ENCODE data around the gene PCDHGA9.

DNA sequence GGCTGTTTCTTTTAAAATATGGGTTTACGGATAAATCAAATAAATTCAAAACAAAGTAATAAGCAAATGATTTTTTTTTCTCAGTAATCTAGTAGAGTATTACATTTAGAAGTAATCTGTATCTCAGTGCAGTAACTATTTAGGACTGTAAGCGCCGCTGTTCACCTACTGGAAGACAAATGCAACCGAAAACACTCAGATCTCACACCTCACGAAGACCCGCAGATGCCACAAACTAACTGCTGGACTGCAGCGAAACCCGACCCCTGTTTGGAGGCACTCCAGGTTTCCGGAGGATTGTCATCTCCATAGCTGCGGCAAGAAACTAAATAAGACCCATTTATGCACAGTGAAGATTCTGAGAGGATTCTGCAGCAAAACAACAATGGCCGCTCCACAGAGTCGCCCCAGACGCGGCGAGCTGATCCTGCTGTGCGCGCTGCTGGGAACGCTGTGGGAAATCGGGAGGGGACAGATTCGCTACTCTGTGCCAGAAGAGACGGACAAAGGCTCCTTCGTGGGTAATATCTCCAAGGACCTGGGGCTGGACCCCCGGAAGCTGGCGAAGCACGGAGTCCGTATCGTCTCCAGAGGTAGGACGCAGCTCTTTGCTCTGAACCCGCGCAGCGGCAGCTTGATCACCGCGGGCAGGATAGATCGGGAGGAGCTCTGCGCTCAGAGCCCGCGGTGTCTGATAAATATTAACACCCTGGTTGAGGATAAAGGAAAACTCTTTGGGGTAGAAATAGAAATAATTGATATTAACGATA is 10.0 kb upstream of the PCDHGA9 start, which contains the start of gene PCDHGA8:
- TF ChIP-seq HDAC2 (IDR thresholded peaks at IDR 0.05; ENCODE audit: borderline replicate concordance in 1 of 2, low read depth in 2 of 2, low read length in 2 of 2): no peak
- TF ChIP-seq, protein P1, sequence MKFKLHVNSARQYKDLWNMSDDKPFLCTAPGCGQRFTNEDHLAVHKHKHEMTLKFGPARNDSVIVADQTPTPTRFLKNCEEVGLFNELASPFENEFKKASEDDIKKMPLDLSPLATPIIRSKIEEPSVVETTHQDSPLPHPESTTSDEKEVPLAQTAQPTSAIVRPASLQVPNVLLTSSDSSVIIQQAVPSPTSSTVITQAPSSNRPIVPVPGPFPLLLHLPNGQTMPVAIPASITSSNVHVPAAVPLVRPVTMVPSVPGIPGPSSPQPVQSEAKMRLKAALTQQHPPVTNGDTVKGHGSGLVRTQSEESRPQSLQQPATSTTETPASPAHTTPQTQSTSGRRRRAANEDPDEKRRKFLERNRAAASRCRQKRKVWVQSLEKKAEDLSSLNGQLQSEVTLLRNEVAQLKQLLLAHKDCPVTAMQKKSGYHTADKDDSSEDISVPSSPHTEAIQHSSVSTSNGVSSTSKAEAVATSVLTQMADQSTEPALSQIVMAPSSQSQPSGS (IDR thresholded peaks at IDR 0.05; ENCODE audit: low read length): no peak
- no peak for TF ChIP-seq TAF1 (IDR thresholded peaks at IDR 0.05; ENCODE audit: low read depth, low read length)
- TF ChIP-seq, protein P2, sequence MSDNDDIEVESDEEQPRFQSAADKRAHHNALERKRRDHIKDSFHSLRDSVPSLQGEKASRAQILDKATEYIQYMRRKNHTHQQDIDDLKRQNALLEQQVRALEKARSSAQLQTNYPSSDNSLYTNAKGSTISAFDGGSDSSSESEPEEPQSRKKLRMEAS (IDR thresholded peaks at IDR 0.05): no peak
- TF ChIP-seq POLR2AphosphoS5 (IDR thresholded peaks at IDR 0.05; ENCODE audit: low read depth, low read length): no peak

Measured in H1 (cell line).